Bronchial epithelial cell (primary cell): ENCODE measurements around the gene ELK4. TPM values are rescaled to one million over a fixed set of nuclear protein-coding genes. Genes with fewer than 3 reads are reported as not detected.

Source experiments
- DNase-seq: peaks from one replicate; pipeline ENCODE4 v3.0.0-alpha.2; 2010; ENCODE audit warnings: low read depth
- FAIRE-seq: peaks from 2 replicates; lab custom pipeline; 2011; peaks lifted over from hg19 to GRCh38; lab: Jason Lieb, UNC
- H3K27me3 ChIP-seq: 2 replicates; pipeline ENCODE4 v1.5.1; 2011; ENCODE audit warnings: low read length; ENCODE audit not compliant: control insufficient read depth, insufficient read depth
- H3K36me3 ChIP-seq: 2 replicates; pipeline ENCODE4 v1.5.1; 2011; ENCODE audit warnings: low read length; ENCODE audit not compliant: control insufficient read depth, insufficient read depth
- H3K4me3 ChIP-seq: 2 replicates; pipeline ENCODE4 v1.5.1; 2011; ENCODE audit warnings: mild to moderate bottlenecking, low read depth, low read length, control low read depth
- total RNA-seq: library from RNA; depleted of rRNA; stranded (reverse); fragments of >200 nt; gene quantifications from 2 replicates; pipeline ENCODE4 v1.2.1, GENCODE V29; 2014
- TF ChIP-seq, protein P1 (sequence below): IDR thresholded peaks from 2 replicates; pipeline ENCODE4 v1.5.1; 2011; ENCODE audit warnings: mild to moderate bottlenecking, moderate library complexity, low read length, control low read depth, inconsistent platforms; ENCODE audit not compliant: insufficient read depth, severe bottlenecking

ELK4 gene
- total RNA-seq, 1 donor from 2014 or later: 10.8 TPM

GRCh38 chr1:205665201-205666045 lies 33.6 kb upstream of the ELK4 start:
- DNase-seq: no peak
- TF ChIP-seq, protein P1, sequence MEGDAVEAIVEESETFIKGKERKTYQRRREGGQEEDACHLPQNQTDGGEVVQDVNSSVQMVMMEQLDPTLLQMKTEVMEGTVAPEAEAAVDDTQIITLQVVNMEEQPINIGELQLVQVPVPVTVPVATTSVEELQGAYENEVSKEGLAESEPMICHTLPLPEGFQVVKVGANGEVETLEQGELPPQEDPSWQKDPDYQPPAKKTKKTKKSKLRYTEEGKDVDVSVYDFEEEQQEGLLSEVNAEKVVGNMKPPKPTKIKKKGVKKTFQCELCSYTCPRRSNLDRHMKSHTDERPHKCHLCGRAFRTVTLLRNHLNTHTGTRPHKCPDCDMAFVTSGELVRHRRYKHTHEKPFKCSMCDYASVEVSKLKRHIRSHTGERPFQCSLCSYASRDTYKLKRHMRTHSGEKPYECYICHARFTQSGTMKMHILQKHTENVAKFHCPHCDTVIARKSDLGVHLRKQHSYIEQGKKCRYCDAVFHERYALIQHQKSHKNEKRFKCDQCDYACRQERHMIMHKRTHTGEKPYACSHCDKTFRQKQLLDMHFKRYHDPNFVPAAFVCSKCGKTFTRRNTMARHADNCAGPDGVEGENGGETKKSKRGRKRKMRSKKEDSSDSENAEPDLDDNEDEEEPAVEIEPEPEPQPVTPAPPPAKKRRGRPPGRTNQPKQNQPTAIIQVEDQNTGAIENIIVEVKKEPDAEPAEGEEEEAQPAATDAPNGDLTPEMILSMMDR: no peak
- no peak for FAIRE-seq
- Histone ChIP-seq H3K36me3 (no peaks in the 10 kb centered on the region), H3K27me3 (no peaks in the 10 kb centered on the region), H3K4me3 (no peak overlapping the region)

GRCh38 chr1:205664399-205665017 lies 32.7 kb upstream of the ELK4 start:
- peak; percentile 67 for DNase-seq

DNA sequence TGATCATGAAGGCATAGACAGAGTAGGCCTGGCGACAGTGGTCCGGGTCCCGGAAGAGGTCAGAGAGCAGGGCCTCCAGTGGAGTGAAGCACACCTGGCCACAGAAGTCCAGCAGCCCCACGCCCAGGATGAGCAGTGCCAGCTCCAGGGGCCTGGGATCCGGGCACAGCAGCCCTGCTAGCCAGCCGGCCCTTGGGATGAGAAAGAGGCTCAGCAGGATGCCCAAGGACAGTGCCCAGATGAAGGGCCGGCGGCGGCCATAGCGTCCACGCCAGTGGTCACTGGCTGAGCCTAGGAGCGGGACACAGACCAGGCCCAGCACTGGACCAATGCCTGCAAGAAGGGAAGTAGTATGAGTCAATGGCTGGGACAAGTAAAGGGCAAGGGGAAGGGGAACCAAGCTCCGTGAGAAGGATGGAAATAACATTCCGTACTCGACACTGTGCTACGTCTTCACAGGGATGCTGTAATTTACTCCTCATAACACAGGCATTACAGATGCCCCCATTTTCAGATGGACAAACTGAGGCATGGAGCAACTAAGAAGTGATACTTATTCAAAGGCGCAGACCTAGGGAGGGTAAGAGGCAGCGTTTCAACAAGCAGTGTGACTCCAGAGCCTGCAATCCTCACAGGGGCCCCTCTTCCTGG lies 31.6 kb upstream of the ELK4 start:
- Histone ChIP-seq H3K36me3 (no peaks in the 10 kb centered on the region), H3K4me3 (no peak overlapping the region), H3K27me3 (no peaks in the 10 kb centered on the region)
- FAIRE-seq (no peak), DNase-seq (no peak)
- TF ChIP-seq, protein P1: no peak

More at GRCh38 chr1:205664399-205665017, 32.7 kb upstream of the ELK4 start:
- Histone ChIP-seq H3K4me3 (no peak overlapping the region), H3K36me3 (no peaks in the 10 kb centered on the region), H3K27me3 (no peaks in the 10 kb centered on the region)
- FAIRE-seq: no peak
- TF ChIP-seq, protein P1: no peak

- Histone ChIP-seq H3K4me3 (no peak overlapping the region), H3K36me3 (no peaks in the 10 kb centered on the region), H3K27me3 (no peaks in the 10 kb centered on the region)
- DNase-seq: no peak
- TF ChIP-seq, protein P1: no peak
- no peak for FAIRE-seq
Measured at GRCh38 chr1:205662791-205663190, 31.0 kb upstream of the ELK4 start.

GRCh38 chr1:205662135-205662738 lies 30.4 kb upstream of the ELK4 start:
- no peaks in the 10 kb centered on the region for H3K36me3 ChIP-seq
- no peaks in the 10 kb centered on the region for H3K27me3 ChIP-seq
- FAIRE-seq (no peak), DNase-seq (no peak)
- no peak overlapping the region for H3K4me3 ChIP-seq
- TF ChIP-seq, protein P1: no peak
